Lung (tissue), 12 donors: ENCODE data around the gene KCNJ4. TPM values are rescaled to one million over a fixed set of nuclear protein-coding genes. Genes with fewer than 3 reads are reported as not detected.

Experiments
- ATAC-seq: fragments of 200-7000 bp; cut with Tn5 transposase; one replicate; pipeline ENCODE4 v1.9.1; 2020; ENCODE audit warnings: moderate number of reproducible peaks; ENCODE audit not compliant: insufficient read depth, low FRiP score
- DNase-seq, 3 donors: peaks; one replicate each; pipeline ENCODE4 v3.0.0-alpha.2; 2013 to 2017
- H3K27ac ChIP-seq, 2 donors: one replicate each; pipeline ENCODE4 v1.5.1; 2013; ENCODE audit warnings: mild to moderate bottlenecking in 2 of 2, moderate library complexity in 2 of 2, control low read depth in 1 of 2, inconsistent platforms in 1 of 2, low read depth in 1 of 2, low read length in 1 of 2
- H3K27me3 ChIP-seq, 3 donors: one replicate each; pipeline ENCODE4 v1.5.1; 2013; ENCODE audit warnings: low read length in 2 of 3; ENCODE audit not compliant: control insufficient read depth in 3 of 3, insufficient read depth in 3 of 3
- H3K36me3 ChIP-seq, 4 donors: one replicate each; pipeline ENCODE4 v1.5.1; 2013; ENCODE audit warnings: low read length in 4 of 4, mild to moderate bottlenecking in 1 of 4, moderate library complexity in 1 of 4; ENCODE audit not compliant: control insufficient read depth in 4 of 4, insufficient read depth in 4 of 4
- H3K4me1 ChIP-seq, 5 donors: one replicate each; pipeline ENCODE4 v1.5.1; 2013; ENCODE audit warnings: low read length in 5 of 5, mild to moderate bottlenecking in 2 of 5, moderate library complexity in 1 of 5; ENCODE audit not compliant: control insufficient read depth in 5 of 5, insufficient read depth in 5 of 5
- H3K4me3 ChIP-seq: one replicate; pipeline ENCODE4 v1.5.1; 2013; ENCODE audit warnings: mild to moderate bottlenecking, control low read depth, moderate library complexity
- H3K9ac ChIP-seq, 2 donors: one replicate each; pipeline ENCODE4 v1.5.1; 2013; ENCODE audit warnings: low read length in 2 of 2, control low read depth in 1 of 2; ENCODE audit not compliant: insufficient read depth in 1 of 2
- H3K9me3 ChIP-seq, 4 donors: one replicate each; pipeline ENCODE4 v1.5.1; 2013; ENCODE audit warnings: low read length in 3 of 4, mild to moderate bottlenecking in 1 of 4, moderate library complexity in 1 of 4; ENCODE audit not compliant: control insufficient read depth in 4 of 4, insufficient read depth in 3 of 4
- CTCF ChIP-seq: IDR thresholded peaks from 2 replicates; pipeline ENCODE4 v1.5.1; 2012; ENCODE audit warnings: mild to moderate bottlenecking; ENCODE audit errors: control extremely low read depth, extremely low read depth
- WGBS, 2 donors: extraction: QIAGEN DNeasy Blood & Tissue Kit; methylation state at CpG; one replicate each; pipeline ENCODE4 v1.1.7; 2013; 5-methylcytosine and 5-hydroxymethylcytosine counted together
- polyA plus RNA-seq, 2 donors: library from polyadenylated mRNA; stranded (reverse); fragments of 200-250 nt; gene quantifications; one replicate each; pipeline ENCODE4 v1.2.1, GENCODE V29; 2013
- total RNA-seq, 2 donors: library from RNA; depleted of rRNA in 1 of 2; stranded (reverse); fragments of >200 nt in 1 of 2; gene quantifications; one replicate each; pipeline ENCODE4 v1.2.1, GENCODE V29; 2014 to 2021
- donor health status: control.
- donor health status: control.
- donor health status: Bipolar disorder and iron deficiency.
- donor health status: healthy.
- donor health status: DM: yes; HTN: yes; CAD: no.

The KCNJ4 gene
- total and polyA plus RNA-seq, 4 donors, result not detected

GRCh38 chr22:38442967-38443627, 11.9 kb downstream of the KCNJ4 start:
- peak overlapping the region in 1 of 2 donors; percentile 78 for H3K27ac ChIP-seq
- 60 to 78% methylated on average over 13 of the region's 13 CpGs for WGBS, 2 donors
- no peaks in the 10 kb centered on the region for H3K36me3 ChIP-seq
- H3K9me3 ChIP-seq, result no peaks in the 10 kb centered on the region
- ATAC-seq (no peak), DNase-seq (no peak)
- no peak overlapping the region for H3K9ac ChIP-seq
- peaks cover 0 to 16% (median 0%) of the 10 kb centered on the region in 3 donors for H3K27me3 ChIP-seq
- H3K4me1 ChIP-seq, result no peaks in the 10 kb centered on the region
- no peak for TF ChIP-seq CTCF
- H3K4me3 ChIP-seq, result no peak overlapping the region

GRCh38 chr22:38441620-38442287, 13.2 kb downstream of the KCNJ4 start:
- no peaks in the 10 kb centered on the region for H3K9me3 ChIP-seq
- peaks cover 0 to 16% (median 0%) of the 10 kb centered on the region in 3 donors for H3K27me3 ChIP-seq
- WGBS, 2 donors, result 76 to 84% methylated on average over 16 of the region's 16 CpGs
- TF ChIP-seq CTCF, result no peak
- H3K4me3 ChIP-seq, result no peak overlapping the region
- no peaks in the 10 kb centered on the region for H3K4me1 ChIP-seq
- no peaks in the 10 kb centered on the region for H3K36me3 ChIP-seq
- no peak overlapping the region for H3K9ac ChIP-seq
- ATAC-seq (no peak), DNase-seq (no peak)
- H3K27ac ChIP-seq, result peak overlapping the region in 1 of 2 donors; percentile 43

GRCh38 chr22:38440747-38441350, 14.2 kb downstream of the KCNJ4 start:
- Histone ChIP-seq H3K27me3 (peaks cover 0 to 16% (median 0%) of the 10 kb centered on the region in 3 donors), H3K9me3 (no peaks in the 10 kb centered on the region), H3K36me3 (no peaks in the 10 kb centered on the region), H3K4me1 (no peaks in the 10 kb centered on the region), H3K27ac (peak overlapping the region in 1 of 2 donors; percentile 43), H3K4me3 (no peak overlapping the region), H3K9ac (no peak overlapping the region)
- 84 to 86% methylated on average over 14 of the region's 14 CpGs for WGBS, 2 donors
- no peak for DNase-seq
- ATAC-seq, result no peak
- TF ChIP-seq CTCF, result no peak
